ENCODE results near the gene SLC45A1. TPM values are rescaled to one million over a fixed set of nuclear protein-coding genes. Genes with fewer than 3 reads are reported as not detected.

The SLC45A1 gene
- total RNA-seq, 1 donor from 2014 or later, result 3.3 TPM

- no peak for DNase-seq (ENCODE audit: low spot score)
Measured at GRCh38 chr1:8335246-8335645, 17.3 kb downstream of the SLC45A1 start.

- no peak for DNase-seq (ENCODE audit: low spot score)
Measured at GRCh38 chr1:8337776-8338525, 20.0 kb downstream of the SLC45A1 start.

- no peak for DNase-seq (ENCODE audit: low spot score)
Measured at GRCh38 chr1:8338526-8339202, 20.8 kb downstream of the SLC45A1 start.

GRCh38 chr1:8339203-8339600, 21.3 kb downstream of the SLC45A1 start:
- DNase-seq (ENCODE audit: low spot score), result no peak

GRCh38 chr1:8340448-8340847, 22.5 kb downstream of the SLC45A1 start:
- no peak for DNase-seq (ENCODE audit: low spot score)

- DNase-seq (ENCODE audit: low spot score), result peak; percentile 51
Measured at GRCh38 chr1:8342325-8342724, 24.4 kb downstream of the SLC45A1 start.

GRCh38 chr1:8343044-8343443, 25.1 kb downstream of the SLC45A1 start:
- DNase-seq (ENCODE audit: low spot score), result no peak

- DNase-seq (ENCODE audit: low spot score), result peak; percentile 86
Measured at GRCh38 chr1:8343464-8344001, 25.6 kb downstream of the SLC45A1 start.

GRCh38 chr1:8344893-8345507, 27.1 kb downstream of the SLC45A1 start:
- DNase-seq (ENCODE audit: low spot score), result no peak

- no peak for DNase-seq (ENCODE audit: low spot score)
Measured at GRCh38 chr1:8345621-8346415, 27.9 kb downstream of the SLC45A1 start.

GRCh38 chr1:8347635-8348034, 29.7 kb downstream of the SLC45A1 start:
- DNase-seq (ENCODE audit: low spot score), result no peak

GRCh38 chr1:8348047-8348776, 30.3 kb downstream of the SLC45A1 start:
- no peak for DNase-seq (ENCODE audit: low spot score)

GRCh38 chr1:8348777-8349472, 31.0 kb downstream of the SLC45A1 start:
- no peak for DNase-seq (ENCODE audit: low spot score)

GRCh38 chr1:8349473-8349865, 31.6 kb downstream of the SLC45A1 start:
- no peak for DNase-seq (ENCODE audit: low spot score)

GRCh38 chr1:8349961-8350360, 32.0 kb downstream of the SLC45A1 start:
- no peak for DNase-seq (ENCODE audit: low spot score)

- DNase-seq (ENCODE audit: low spot score), result no peak
Measured at GRCh38 chr1:8350914-8351684, 33.2 kb downstream of the SLC45A1 start.

GRCh38 chr1:8351693-8352470, 34.0 kb downstream of the SLC45A1 start:
- no peak for DNase-seq (ENCODE audit: low spot score)

- no peak for DNase-seq (ENCODE audit: low spot score)
Measured at GRCh38 chr1:8352471-8352845, 34.5 kb downstream of the SLC45A1 start.
